K562 (cell line): ENCODE results near the gene CBX3. TPM values are rescaled to one million over a fixed set of nuclear protein-coding genes. Genes with fewer than 3 reads are reported as not detected.

ENCODE experiments used
- ATAC-seq: fragments of 200-7000 bp; cut with Tn5 transposase; 3 replicates; pipeline ENCODE4 v1.9.1; 2020; ENCODE audit warnings: moderate library complexity
- BruUV-seq: library from RNA; stranded (reverse); fragments of 400-500 nt; replicated peaks from 2 replicates; lab custom pipeline; 2021; lab: Mats Ljungman, UMichigan
- CTCF ChIA-PET: fragments of 300-600 bp; formaldehyde crosslinking; extraction: SDS; loops from one replicate; lab custom pipeline; 2021; ENCODE audit warnings: low intra/inter-chr PET ratio; lab: Yijun Ruan, JAX
- POLR2A ChIA-PET: fragments of 300-600, 350-650 bp; sonication (Branson Sonifier 250); formaldehyde crosslinking; extraction: SDS; loops from one replicate; lab custom pipeline; 2021; ENCODE audit warnings: antibody characterized with exemption, inconsistent platforms; lab: Yijun Ruan, JAX
- DNase-seq, 4 experiments: peaks; one replicate each; pipeline versions ENCODE4 v3.0.0 to v3.0.0-alpha.2; 2011 to 2018; ENCODE audit warnings: low spot score in 3 of 4, mixed read lengths in 3 of 4; ENCODE audit errors: extremely low read depth in 1 of 4
- FAIRE-seq: peaks from 2 replicates; lab custom pipeline; 2011; peaks lifted over from hg19 to GRCh38; lab: Jason Lieb, UNC
- H2AFZ ChIP-seq: 2 replicates; pipeline ENCODE4 v1.6.0; 2011; ENCODE audit warnings: low read depth, low read length, control low read depth, inconsistent platforms
- H3K27ac ChIP-seq: fragments of 200-600 bp; 3 replicates; pipeline ENCODE4 v1.8.0; 2011; ENCODE audit warnings: low read depth, mild to moderate bottlenecking, control low read depth, inconsistent platforms, low read length, moderate library complexity, mixed read lengths; ENCODE audit errors: extremely low read depth
- H3K27me3 ChIP-seq, 2 experiments: fragments of 300-600 bp in 1 of 2; 2 replicates in 1 of 2; 3 replicates in 1 of 2; pipeline versions ENCODE4 v1.6.0 to v1.8.0; 2011; ENCODE audit warnings: inconsistent platforms in 2 of 2, low read length in 2 of 2, mild to moderate bottlenecking in 1 of 2, mixed read lengths in 1 of 2, moderate library complexity in 1 of 2; ENCODE audit not compliant: control insufficient read depth in 2 of 2, insufficient read depth in 2 of 2
- H3K36me3 ChIP-seq: fragments of 300-600 bp; 3 replicates; pipeline ENCODE4 v1.8.0; 2011; ENCODE audit warnings: mild to moderate bottlenecking, low read length, inconsistent platforms; ENCODE audit not compliant: control insufficient read depth, insufficient read depth
- H3K4me1 ChIP-seq, 2 experiments: fragments of 200-600 bp in 1 of 2; replicated peaks in 1 of 2; 2 replicates in 1 of 2; 3 replicates in 1 of 2; pipeline versions ENCODE4 v1.5.1 to v1.8.0; 2011; ENCODE audit warnings: inconsistent platforms in 2 of 2, low read length in 2 of 2, mild to moderate bottlenecking in 1 of 2, mixed read lengths in 1 of 2, moderate library complexity in 1 of 2; ENCODE audit not compliant: control insufficient read depth in 2 of 2, insufficient read depth in 2 of 2
- H3K4me2 ChIP-seq: 2 replicates; pipeline ENCODE4 v1.6.1; 2011; ENCODE audit warnings: low read length, control low read depth, inconsistent platforms, mixed read lengths; ENCODE audit not compliant: insufficient read depth
- H3K4me3 ChIP-seq: fragments of 200-600 bp; sonication (generic), shearing (Covaris generic); 2 replicates; pipeline ENCODE4 v1.5.1; 2016; ENCODE audit warnings: control low read depth, inconsistent platforms
- H3K79me2 ChIP-seq: fragments of 200-600 bp; 3 replicates; pipeline ENCODE4 v1.8.0; 2011; ENCODE audit warnings: low read length, inconsistent platforms; ENCODE audit not compliant: control insufficient read depth, insufficient read depth
- H3K9ac ChIP-seq, 2 experiments: 2 replicates each; pipeline versions ENCODE4 v1.6.0 to v1.6.1; 2011; ENCODE audit warnings: low read depth in 2 of 2, low read length in 2 of 2, control low read depth in 1 of 2, inconsistent platforms in 1 of 2, mild to moderate bottlenecking in 1 of 2, mixed read lengths in 1 of 2; ENCODE audit not compliant: insufficient read depth in 1 of 2
- H3K9me1 ChIP-seq: one replicate; pipeline ENCODE4 v1.6.0; 2011; ENCODE audit warnings: inconsistent platforms, mild to moderate bottlenecking, low read length, moderate library complexity; ENCODE audit not compliant: control insufficient read depth, insufficient read depth
- H3K9me3 ChIP-seq: replicated peaks from 2 replicates; pipeline ENCODE4 v1.5.1; 2011; ENCODE audit warnings: low read depth, low read length, inconsistent platforms; ENCODE audit not compliant: control insufficient read depth, insufficient read depth
- H4K20me1 ChIP-seq: replicated peaks from 2 replicates; pipeline ENCODE4 v1.6.1; 2011; ENCODE audit warnings: low read length, inconsistent platforms, mixed read lengths; ENCODE audit not compliant: control insufficient read depth, insufficient read depth
- ARID2 ChIP-seq: fragments of 450-650 bp; IDR thresholded peaks from 2 replicates; pipeline ENCODE4 v1.6.1; 2017; ENCODE audit warnings: antibody characterized with exemption, mild to moderate bottlenecking
- BRF1 ChIP-seq: IDR thresholded peaks from 3 replicates; pipeline ENCODE4 v1.6.1; 2011; ENCODE audit warnings: borderline replicate concordance, mild to moderate bottlenecking; ENCODE audit not compliant: insufficient read length; ENCODE audit errors: extremely low read depth
- E2F5 ChIP-seq: sonication (generic); formaldehyde crosslinking; IDR thresholded peaks from 2 replicates; pipeline ENCODE4 v1.8.0; 2022; ENCODE audit warnings: mild to moderate bottlenecking, missing genetic modification reagents
- NR2C2 ChIP-seq, 2 experiments: fragments of 200-800 bp in 1 of 2; sonication (Bioruptor generic) in 1 of 2; sonication (generic) in 1 of 2; formaldehyde crosslinking in 1 of 2; IDR thresholded peaks; 2 replicates each; pipeline versions ENCODE4 v1.6.1 to v1.8.0; 2016 to 2022; ENCODE audit warnings: mild to moderate bottlenecking in 1 of 2, missing compliant biosample characterization in 1 of 2, missing genetic modification characterization in 1 of 2, missing genetic modification reagents in 1 of 2
- NRF1 ChIP-seq, 2 experiments: fragments of 450-650 bp; IDR thresholded peaks in 1 of 2; conservative IDR thresholded peaks in 1 of 2; 2 replicates each; pipeline ENCODE4 v1.6.1; 2014; ENCODE audit warnings: mild to moderate bottlenecking in 2 of 2
- TFAM ChIP-seq: fragments of 250-450 bp; sonication (Bioruptor Pico); conservative IDR thresholded peaks from 2 replicates; pipeline ENCODE4 v1.5.0; 2021; ENCODE audit warnings: mild to moderate bottlenecking, moderate library complexity
- ZC3H8 ChIP-seq: fragments of 450-650 bp; IDR thresholded peaks from 2 replicates; pipeline ENCODE4 v1.6.1; 2017
- ZNF143 ChIP-seq: sonication (generic); formaldehyde crosslinking; IDR thresholded peaks from 2 replicates; pipeline ENCODE4 v1.9.0; 2022; ENCODE audit warnings: mild to moderate bottlenecking, missing genetic modification reagents
- ZNF263 ChIP-seq: sonication (generic); formaldehyde crosslinking; IDR thresholded peaks from 2 replicates; pipeline ENCODE4 v1.8.0; 2022; ENCODE audit warnings: mild to moderate bottlenecking, missing genetic modification reagents, borderline replicate concordance
- WGBS: fragments of 100-300 bp; shearing (Covaris generic); methylation state at CpG from one replicate; pipeline ENCODE4 v1.1.6; 2016; ENCODE audit warnings: low coverage, mixed read lengths; ENCODE audit not compliant: insufficient coverage; ENCODE audit errors: missing lambda C conversion rate; 5-methylcytosine and 5-hydroxymethylcytosine counted together
- in situ Hi-C: fragments of 300-500 bp; cut with MboI; formaldehyde crosslinking; loops from 4 replicates; pipeline ENCODE4 v1.15.0; 2018; ENCODE audit warnings: inconsistent platforms, mixed read lengths
- intact Hi-C: fragments of 100-400 bp; cut with micrococcal nuclease; formaldehyde crosslinking; loops from 2 replicates; pipeline ENCODE4 v1.14.2; 2022
- polyA plus RNA-seq, 8 experiments: library from polyadenylated mRNA; depleted of rRNA in 4 of 8; stranded (reverse) in 5 of 8; unstranded in 3 of 8; fragments of >200 nt; fragmentation: Nextera tagmentation in 2 of 8; fragmentation: Illumina TruSeq in 1 of 8; extraction: Ambion mirVana in 2 of 8; extraction: Trizol in 1 of 8; gene quantifications; 2 replicates each; pipeline versions ENCODE4 v1.2.1 to v1.2.3, GENCODE V29; 2011 to 2014; ENCODE audit warnings: inconsistent platforms in 1 of 8, missing spikeins in 1 of 8
- total RNA-seq, 7 experiments: library from RNA; depleted of rRNA in 6 of 7; stranded (reverse); fragments of >200 nt in 6 of 7; fragmentation: Illumina TruSeq in 2 of 7; extraction: Trizol in 2 of 7; gene quantifications; 2 replicates each; pipeline versions ENCODE4 v1.2.1 to v1.2.3, GENCODE V29; 2011 to 2021; ENCODE audit warnings: low replicate concordance in 1 of 7
- TF ChIP-seq, protein P1 (sequence below): sonication (generic); formaldehyde crosslinking; IDR thresholded peaks from 2 replicates; pipeline ENCODE4 v1.8.1; 2023; ENCODE audit warnings: mild to moderate bottlenecking, missing genetic modification reagents
- TF ChIP-seq, protein P2 (sequence below), 2 experiments: fragments of 450-650 bp; IDR thresholded peaks; 2 replicates each; pipeline ENCODE4 v1.6.1; 2016; ENCODE audit warnings: mild to moderate bottlenecking in 2 of 2, borderline replicate concordance in 1 of 2, low read depth in 1 of 2, moderate library complexity in 1 of 2

The CBX3 gene
- total and polyA plus RNA-seq, 9 of the 15 experiments (the other 6 are each of a cell fraction or from before 2014, with no cell fraction given) = 198 to 413 (median 328) TPM

DNA sequence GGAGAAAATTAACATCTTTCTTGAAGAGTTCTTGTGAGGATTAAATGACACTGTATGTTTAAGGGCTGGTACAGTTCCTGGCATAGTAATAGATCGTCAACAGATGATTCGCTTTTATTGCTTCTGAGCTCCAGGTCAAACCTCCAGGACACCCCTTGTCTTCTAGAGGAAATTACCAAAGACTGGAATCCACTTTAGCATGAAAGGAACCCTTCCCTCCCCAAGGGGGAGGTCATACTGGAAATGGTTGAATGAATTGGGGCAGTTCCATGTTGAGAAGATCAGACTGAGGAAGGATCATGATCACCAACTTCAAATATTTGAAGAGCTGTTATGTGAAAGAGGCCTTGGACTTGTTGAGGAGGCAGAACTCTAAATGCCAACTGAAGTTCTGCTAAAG is 40.6 kb upstream of the CBX3 start:
- Histone ChIP-seq H2AFZ (no peak overlapping the region), H3K9me3 (no peaks in the 10 kb centered on the region), H3K4me2 (no peak overlapping the region), H3K79me2 (peaks cover 43% of the 10 kb centered on the region), H3K4me1 (peaks cover 10 to 21% of the 10 kb centered on the region in 2 experiments; a peak in 4 of 5 replicates), H3K4me3 (no peak overlapping the region), H3K36me3 (no peaks in the 10 kb centered on the region; the same call in 2 of the 3 replicates), H3K27ac (no peak overlapping the region), H3K9me1 (no peaks in the 10 kb centered on the region), H4K20me1 (peaks cover 5% of the 10 kb centered on the region; the same call in 1 of the 2 replicates), H3K9ac (no peak overlapping the region), H3K27me3 (no peaks in the 10 kb centered on the region)
- TF ChIP-seq, protein P1, sequence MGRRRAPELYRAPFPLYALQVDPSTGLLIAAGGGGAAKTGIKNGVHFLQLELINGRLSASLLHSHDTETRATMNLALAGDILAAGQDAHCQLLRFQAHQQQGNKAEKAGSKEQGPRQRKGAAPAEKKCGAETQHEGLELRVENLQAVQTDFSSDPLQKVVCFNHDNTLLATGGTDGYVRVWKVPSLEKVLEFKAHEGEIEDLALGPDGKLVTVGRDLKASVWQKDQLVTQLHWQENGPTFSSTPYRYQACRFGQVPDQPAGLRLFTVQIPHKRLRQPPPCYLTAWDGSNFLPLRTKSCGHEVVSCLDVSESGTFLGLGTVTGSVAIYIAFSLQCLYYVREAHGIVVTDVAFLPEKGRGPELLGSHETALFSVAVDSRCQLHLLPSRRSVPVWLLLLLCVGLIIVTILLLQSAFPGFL (CRISPR knock-in tag) = no peak
- TF ChIP-seq, protein P2, sequence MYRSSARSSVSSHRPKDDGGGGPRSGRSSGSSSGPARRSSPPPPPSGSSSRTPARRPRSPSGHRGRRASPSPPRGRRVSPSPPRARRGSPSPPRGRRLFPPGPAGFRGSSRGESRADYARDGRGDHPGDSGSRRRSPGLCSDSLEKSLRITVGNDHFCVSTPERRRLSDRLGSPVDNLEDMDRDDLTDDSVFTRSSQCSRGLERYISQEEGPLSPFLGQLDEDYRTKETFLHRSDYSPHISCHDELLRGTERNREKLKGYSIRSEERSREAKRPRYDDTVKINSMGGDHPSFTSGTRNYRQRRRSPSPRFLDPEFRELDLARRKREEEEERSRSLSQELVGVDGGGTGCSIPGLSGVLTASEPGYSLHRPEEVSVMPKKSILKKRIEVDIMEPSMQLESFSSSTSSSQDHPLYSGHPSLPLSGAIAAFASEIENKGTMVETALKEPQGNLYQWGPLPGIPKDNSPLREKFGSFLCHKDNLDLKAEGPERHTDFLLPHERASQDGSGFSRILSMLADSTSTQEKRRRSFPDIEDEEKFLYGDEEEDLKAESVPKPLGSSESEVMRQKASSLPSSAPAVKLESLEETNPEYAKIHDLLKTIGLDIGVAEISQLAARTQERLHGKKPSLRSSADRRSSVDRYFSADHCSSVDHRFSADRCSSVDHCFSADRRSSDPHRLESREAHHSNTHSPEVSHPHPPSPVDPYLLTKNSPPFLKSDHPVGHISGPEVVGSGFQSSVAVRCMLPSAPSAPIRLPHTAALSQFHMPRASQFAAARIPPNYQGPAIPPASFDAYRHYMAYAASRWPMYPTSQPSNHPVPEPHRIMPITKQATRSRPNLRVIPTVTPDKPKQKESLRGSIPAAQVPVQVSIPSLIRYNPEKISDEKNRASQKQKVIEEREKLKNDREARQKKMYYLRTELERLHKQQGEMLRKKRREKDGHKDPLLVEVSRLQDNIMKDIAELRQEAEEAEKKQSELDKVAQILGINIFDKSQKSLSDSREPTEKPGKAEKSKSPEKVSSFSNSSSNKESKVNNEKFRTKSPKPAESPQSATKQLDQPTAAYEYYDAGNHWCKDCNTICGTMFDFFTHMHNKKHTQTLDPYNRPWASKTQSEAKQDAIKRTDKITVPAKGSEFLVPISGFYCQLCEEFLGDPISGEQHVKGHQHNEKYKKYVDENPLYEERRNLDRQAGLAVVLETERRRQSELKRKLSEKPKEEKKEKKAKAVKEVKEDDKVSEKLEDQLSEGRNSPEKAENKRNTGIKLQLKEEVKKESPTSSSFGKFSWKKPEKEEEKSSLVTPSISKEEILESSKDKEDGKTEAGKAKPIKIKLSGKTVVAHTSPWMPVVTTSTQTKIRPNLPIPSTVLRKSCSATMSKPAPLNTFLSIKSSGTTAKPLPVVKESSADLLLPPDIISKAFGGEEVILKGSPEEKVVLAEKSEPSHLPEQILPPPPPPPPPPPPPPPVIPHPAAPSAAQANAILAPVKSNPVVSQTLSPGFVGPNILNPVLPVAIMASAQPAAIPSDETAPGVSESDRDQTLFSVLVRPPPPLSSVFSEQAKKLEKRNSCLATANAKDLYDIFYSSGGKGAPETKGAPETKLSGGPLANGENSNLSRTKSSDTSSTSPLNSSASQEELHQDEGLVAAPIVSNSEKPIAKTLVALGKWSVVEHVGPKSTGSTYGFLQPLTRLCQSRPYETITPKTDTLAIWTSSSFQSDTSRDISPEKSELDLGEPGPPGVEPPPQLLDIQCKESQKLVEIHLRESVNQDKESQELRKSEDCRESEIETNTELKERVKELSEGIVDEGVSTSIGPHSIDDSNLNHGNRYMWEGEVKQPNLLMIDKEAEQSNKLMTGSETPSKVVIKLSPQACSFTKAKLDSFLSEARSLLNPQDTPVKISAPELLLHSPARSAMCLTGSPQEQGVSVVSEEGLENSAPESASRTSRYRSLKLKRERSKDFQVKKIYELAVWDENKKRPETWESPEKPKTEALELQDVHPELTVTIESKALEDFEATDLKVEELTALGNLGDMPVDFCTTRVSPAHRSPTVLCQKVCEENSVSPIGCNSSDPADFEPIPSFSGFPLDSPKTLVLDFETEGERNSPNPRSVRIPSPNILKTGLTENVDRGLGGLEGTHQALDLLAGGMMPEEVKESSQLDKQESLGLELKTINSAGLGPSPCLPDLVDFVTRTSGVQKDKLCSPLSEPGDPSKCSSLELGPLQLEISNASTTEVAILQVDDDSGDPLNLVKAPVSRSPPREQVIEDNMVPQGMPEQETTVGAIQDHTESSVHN (IDR thresholded peaks at IDR 0.05; ENCODE audit: borderline replicate concordance in 1 of 2, low read depth in 1 of 2) = no peak
- no peak for TF ChIP-seq E2F5
- no peak for TF ChIP-seq NRF1 (conservative IDR thresholded peaks at IDR 0.05 in 1 of 2, IDR thresholded peaks at IDR 0.05 in 1 of 2)
- no peak for TF ChIP-seq ZNF263 (CRISPR knock-in tag)
- no peak for TF ChIP-seq NR2C2 (CRISPR knock-in tag; IDR thresholded peaks at IDR 0.05)
- TF ChIP-seq NR2C2 (tag; IDR thresholded peaks at IDR 0.05) = no peak
- no peak for TF ChIP-seq BRF1
- TF ChIP-seq TFAM (CRISPR knock-in tag) = no peak
- TF ChIP-seq ARID2 = no peak
- no peak for TF ChIP-seq ZNF143 (CRISPR knock-in tag)
- TF ChIP-seq ZC3H8 = no peak
- POLR2A ChIA-PET = interaction anchor here (1.2 to 3.2 kb wide), 4 partner anchors 10 to 27 kb away, joined by 7 to 23 read pairs (median 10); partner anchors contain the start of gene NFE2L3
- ATAC-seq (no peak), DNase-seq (no peak), FAIRE-seq (no peak)
- intact Hi-C loops (no loop called here), in situ Hi-C loops (no loop called here)
- CTCF ChIA-PET = no interaction called here
- 73% methylated on average over 2 of the region's 2 CpGs for WGBS
- no TSS peak for BruUV-seq
